ENCODE data around the gene FAM168B. TPM values are rescaled to one million over a fixed set of nuclear protein-coding genes. Genes with fewer than 3 reads are reported as not detected.

The FAM168B gene
- total and polyA plus RNA-seq, 2 of the 13 experiments (the other 11 are each of a cell fraction or from before 2014, with no cell fraction given): 64.5 to 113 TPM

GRCh38 chr2:131105156-131105949, 12.1 kb upstream of the FAM168B start, which contains the start of gene PLEKHB2 (continued):
- no peak for TF ChIP-seq ZUFSP (CRISPR knock-in tag; IDR thresholded peaks at IDR 0.05; ENCODE audit: borderline replicate concordance)
- peak; percentile 40; the same call in 1 of the 2 replicates for TF ChIP-seq RXRB (CRISPR knock-in tag; IDR thresholded peaks at IDR 0.05; ENCODE audit: borderline replicate concordance)
- no peak for TF ChIP-seq NCOR1 (IDR thresholded peaks at IDR 0.05; ENCODE audit: borderline replicate concordance, low read length)
- TF ChIP-seq ZBTB2 (CRISPR knock-in tag; IDR thresholded peaks at IDR 0.05; ENCODE audit: low read depth): 0 out of 2 replicates have a peak, but pooled peaks have one; percentile 5
- TF ChIP-seq PHF5A (CRISPR knock-in tag; IDR thresholded peaks at IDR 0.05; ENCODE audit: low read depth, unreplicated experiment): peak; percentile 38
- TF ChIP-seq ZNF138 (CRISPR knock-in tag; IDR thresholded peaks at IDR 0.05; ENCODE audit: low read depth): 0 out of 2 replicates have a peak, but pooled peaks have one; percentile 68
- TF ChIP-seq ZNF326 (CRISPR knock-in tag; IDR thresholded peaks at IDR 0.05; ENCODE audit: borderline replicate concordance): no peak
- TF ChIP-seq ZNF720 (CRISPR knock-in tag; IDR thresholded peaks at IDR 0.05): no peak
- TF ChIP-seq ZNF17 (CRISPR knock-in tag; IDR thresholded peaks at IDR 0.05): no peak
- peak; percentile 87 for TF ChIP-seq ZBTB21 (CRISPR knock-in tag; IDR thresholded peaks at IDR 0.05)
- no peak for TF ChIP-seq FOXM1 (CRISPR knock-in tag; IDR thresholded peaks at IDR 0.05)
- peak; percentile 44 for TF ChIP-seq YY1 (IDR thresholded peaks at IDR 0.05; ENCODE audit: insufficient read depth, insufficient replicate concordance, low read depth, low read length)
- no peak; the same call in 1 of the 2 replicates for TF ChIP-seq THAP8 (CRISPR knock-in tag; IDR thresholded peaks at IDR 0.05; ENCODE audit: borderline replicate concordance)
- peak; percentile 26; the same call in 1 of the 2 replicates for TF ChIP-seq ETV6 (CRISPR knock-in tag; conservative IDR thresholded peaks at IDR 0.05)
- peak; percentile 7; the same call in 1 of the 2 replicates for TF ChIP-seq ZNF136 (CRISPR knock-in tag; IDR thresholded peaks at IDR 0.05; ENCODE audit: low read depth)
- peak in 1 of 2 experiments; percentile 34; a peak in 1 of 4 replicates for TF ChIP-seq REST (IDR thresholded peaks at IDR 0.05; ENCODE audit: borderline replicate concordance in 1 of 2, low read depth in 1 of 2, low read length in 2 of 2)
- no peak for TF ChIP-seq ZNF7 (CRISPR knock-in tag; IDR thresholded peaks at IDR 0.05)
- TF ChIP-seq DNMT3B (CRISPR knock-in tag; conservative IDR thresholded peaks at IDR 0.05): no peak
- 0 out of 2 replicates have a peak, but pooled peaks have one; percentile 29 for TF ChIP-seq ZNF564 (CRISPR knock-in tag; IDR thresholded peaks at IDR 0.05)
- TF ChIP-seq TOPORS (CRISPR knock-in tag; IDR thresholded peaks at IDR 0.05): peak; percentile 64; the same call in 1 of the 2 replicates
- peak; percentile 85 for TF ChIP-seq ZNF552 (CRISPR knock-in tag; IDR thresholded peaks at IDR 0.05; ENCODE audit: borderline replicate concordance)

All from HepG2 (cell line).